OCI-LY7 (cell line): ENCODE measurements around the gene MEGF6. TPM values are rescaled to one million over a fixed set of nuclear protein-coding genes. Genes with fewer than 3 reads are reported as not detected.
"Not testable (repeated sequence)": the region's sequence is repeated elsewhere in the genome, so short reads cannot be mapped to it uniquely, and the experiment has no call there.

ENCODE experiments used
- BruUV-seq: library from RNA; stranded (reverse); fragments of 400-500 nt; replicated peaks from 2 replicates; lab custom pipeline; 2021; lab: Mats Ljungman, UMichigan
- CTCF ChIA-PET: fragments of 300-600 bp; sonication (Branson Sonifier 250); formaldehyde crosslinking; loops from one replicate; lab custom pipeline; 2022; ENCODE audit warnings: antibody characterized with exemption; ENCODE audit not compliant: unreplicated experiment; lab: Charles Lee
- POLR2A ChIA-PET: fragments of 300-600 bp; sonication (Branson Sonifier 250); formaldehyde crosslinking; loops from one replicate; lab custom pipeline; 2022; ENCODE audit warnings: antibody characterized with exemption; lab: Charles Lee
- DNase-seq: peaks from one replicate; pipeline ENCODE4 v3.0.0-alpha.2; 2015; ENCODE audit warnings: low spot score
- H2AFZ ChIP-seq: fragments of 200-600 bp; sonication (generic), shearing (Covaris generic); 2 replicates; pipeline ENCODE4 v1.6.1; 2014; ENCODE audit warnings: mild to moderate bottlenecking, antibody characterized with exemption, low read length, moderate library complexity
- H3K27ac ChIP-seq: fragments of 200-600 bp; sonication (generic); 2 replicates; pipeline ENCODE4 v1.5.1; 2014; ENCODE audit warnings: mixed run types, low read depth, mild to moderate bottlenecking, moderate library complexity, low read length, inconsistent platforms; ENCODE audit not compliant: poor library complexity, severe bottlenecking
- H3K36me3 ChIP-seq: fragments of 200-600 bp; sonication (generic); 2 replicates; pipeline ENCODE4 v1.6.1; 2014; ENCODE audit warnings: mild to moderate bottlenecking, antibody characterized with exemption, low read length, moderate library complexity, mixed read lengths; ENCODE audit not compliant: insufficient read depth
- H3K4me1 ChIP-seq: fragments of 200-600 bp; sonication (generic); 2 replicates; pipeline ENCODE4 v1.5.1; 2014; ENCODE audit warnings: mild to moderate bottlenecking, low read length; ENCODE audit not compliant: insufficient read depth, poor library complexity, severe bottlenecking
- H3K4me2 ChIP-seq: fragments of 200-600 bp; sonication (generic); 2 replicates; pipeline ENCODE4 v1.6.1; 2014; ENCODE audit warnings: mild to moderate bottlenecking, low read length
- H3K4me3 ChIP-seq: fragments of 200-600 bp; sonication (generic); 2 replicates; pipeline ENCODE4 v1.5.1; 2014; ENCODE audit warnings: mild to moderate bottlenecking, low read depth, low read length; ENCODE audit not compliant: poor library complexity, severe bottlenecking
- H3K79me2 ChIP-seq: fragments of 200-600 bp; sonication (generic); 2 replicates; pipeline ENCODE4 v1.6.1; 2016; ENCODE audit warnings: low read depth, mild to moderate bottlenecking, low read length, moderate library complexity, mixed read lengths; ENCODE audit not compliant: insufficient read depth
- H3K9me2 ChIP-seq: fragments of 200-600 bp; sonication (generic); 2 replicates; pipeline ENCODE4 v1.6.1; 2016; ENCODE audit warnings: mild to moderate bottlenecking, low read length, mixed read lengths; ENCODE audit not compliant: insufficient read depth
- H3K9me3 ChIP-seq: fragments of 200-600 bp; sonication (generic); 2 replicates; pipeline ENCODE4 v1.6.1; 2014; ENCODE audit warnings: mild to moderate bottlenecking, mixed run types, low read length, mixed read lengths
- H4K20me1 ChIP-seq: fragments of 200-600 bp; sonication (generic); 2 replicates; pipeline ENCODE4 v1.6.1; 2014; ENCODE audit warnings: mild to moderate bottlenecking, antibody characterized with exemption, low read length, moderate library complexity, mixed read lengths; ENCODE audit not compliant: insufficient read depth
- EZH2phosphoT487 ChIP-seq: fragments of 200-600 bp; sonication (generic); IDR thresholded peaks from 2 replicates; pipeline ENCODE4 v1.6.1; 2018; ENCODE audit warnings: low read depth, borderline replicate concordance, mild to moderate bottlenecking, mixed run types, antibody characterized with exemption, low read length, moderate library complexity, mixed read lengths
- intact Hi-C: fragments of 100-400 bp; cut with micrococcal nuclease; formaldehyde crosslinking; loops from one replicate; pipeline ENCODE4 v1.10.0; 2022; ENCODE audit not compliant: unreplicated experiment
- total RNA-seq, 2 experiments: library from RNA; depleted of rRNA in 1 of 2; stranded (reverse); fragments of >200 nt in 1 of 2; shearing (Covaris generic) in 1 of 2; gene quantifications; 2 replicates each; pipeline ENCODE4 v1.2.3, GENCODE V29; 2014 to 2022
- TF ChIP-seq, protein P1 (sequence below): fragments of 200-600 bp; sonication (generic); conservative IDR thresholded peaks from 2 replicates; pipeline ENCODE4 v1.5.1; 2014; ENCODE audit warnings: mild to moderate bottlenecking, antibody characterized with exemption, low read length, moderate library complexity, mixed read lengths

The MEGF6 gene
- total RNA-seq, 2 experiments from 2014 or later, result 0.15 to 0.32 TPM

- no peak for DNase-seq
- no peak for TF ChIP-seq EZH2phosphoT487
- TF ChIP-seq, protein P1, sequence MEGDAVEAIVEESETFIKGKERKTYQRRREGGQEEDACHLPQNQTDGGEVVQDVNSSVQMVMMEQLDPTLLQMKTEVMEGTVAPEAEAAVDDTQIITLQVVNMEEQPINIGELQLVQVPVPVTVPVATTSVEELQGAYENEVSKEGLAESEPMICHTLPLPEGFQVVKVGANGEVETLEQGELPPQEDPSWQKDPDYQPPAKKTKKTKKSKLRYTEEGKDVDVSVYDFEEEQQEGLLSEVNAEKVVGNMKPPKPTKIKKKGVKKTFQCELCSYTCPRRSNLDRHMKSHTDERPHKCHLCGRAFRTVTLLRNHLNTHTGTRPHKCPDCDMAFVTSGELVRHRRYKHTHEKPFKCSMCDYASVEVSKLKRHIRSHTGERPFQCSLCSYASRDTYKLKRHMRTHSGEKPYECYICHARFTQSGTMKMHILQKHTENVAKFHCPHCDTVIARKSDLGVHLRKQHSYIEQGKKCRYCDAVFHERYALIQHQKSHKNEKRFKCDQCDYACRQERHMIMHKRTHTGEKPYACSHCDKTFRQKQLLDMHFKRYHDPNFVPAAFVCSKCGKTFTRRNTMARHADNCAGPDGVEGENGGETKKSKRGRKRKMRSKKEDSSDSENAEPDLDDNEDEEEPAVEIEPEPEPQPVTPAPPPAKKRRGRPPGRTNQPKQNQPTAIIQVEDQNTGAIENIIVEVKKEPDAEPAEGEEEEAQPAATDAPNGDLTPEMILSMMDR, result no peak
- POLR2A ChIA-PET, result no interaction called here
- H3K9me2 ChIP-seq, result no peaks in the 10 kb centered on the region
- H3K79me2 ChIP-seq, result no peaks in the 10 kb centered on the region
- H3K4me2 ChIP-seq, result no peak overlapping the region
- no peak overlapping the region for H3K27ac ChIP-seq
- intact Hi-C loops, result no loop called here
- H3K4me1 ChIP-seq, result no peaks in the 10 kb centered on the region
- H3K36me3 ChIP-seq, result no peaks in the 10 kb centered on the region
- no peaks in the 10 kb centered on the region for H4K20me1 ChIP-seq
- 0 out of 2 replicates have a peak, but pooled peaks cover 2% of the 10 kb centered on the region for H3K9me3 ChIP-seq
- H3K4me3 ChIP-seq, result no peak overlapping the region
- CTCF ChIA-PET, result no interaction called here
- BruUV-seq, result no TSS peak
- no peak overlapping the region for H2AFZ ChIP-seq
These were observed 26.4 kb downstream of the MEGF6 start for GRCh38 chr1:3584915-3585314.

DNA sequence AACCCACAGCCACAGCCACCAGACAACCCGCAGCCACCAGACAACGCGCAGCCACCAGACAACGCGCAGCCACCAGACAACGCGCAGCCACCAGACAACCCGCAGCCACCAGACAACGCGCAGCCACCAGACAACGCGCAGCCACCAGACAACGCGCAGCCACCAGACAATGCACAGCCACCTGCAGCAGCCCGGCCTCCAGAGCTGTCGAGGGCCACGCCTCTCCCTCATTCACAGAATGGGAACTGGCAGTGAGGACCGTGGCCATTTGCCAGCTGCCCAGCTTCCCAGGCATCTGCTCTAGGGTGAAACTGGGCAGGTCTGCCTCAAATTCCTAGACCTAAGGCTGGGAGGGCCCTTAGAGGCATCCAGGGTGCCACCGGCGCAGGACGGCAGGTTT lies 27.6 kb downstream of the MEGF6 start:
- BruUV-seq, H3K79me2 ChIP-seq, H4K20me1 ChIP-seq, POLR2A ChIA-PET, H3K4me3 ChIP-seq, H3K27ac ChIP-seq, CTCF ChIA-PET, H3K4me2 ChIP-seq, H3K9me2 ChIP-seq, intact Hi-C loops, H3K36me3 ChIP-seq, H2AFZ ChIP-seq, H3K9me3 ChIP-seq, DNase-seq, H3K4me1 ChIP-seq: not testable (repeated sequence)

DNA sequence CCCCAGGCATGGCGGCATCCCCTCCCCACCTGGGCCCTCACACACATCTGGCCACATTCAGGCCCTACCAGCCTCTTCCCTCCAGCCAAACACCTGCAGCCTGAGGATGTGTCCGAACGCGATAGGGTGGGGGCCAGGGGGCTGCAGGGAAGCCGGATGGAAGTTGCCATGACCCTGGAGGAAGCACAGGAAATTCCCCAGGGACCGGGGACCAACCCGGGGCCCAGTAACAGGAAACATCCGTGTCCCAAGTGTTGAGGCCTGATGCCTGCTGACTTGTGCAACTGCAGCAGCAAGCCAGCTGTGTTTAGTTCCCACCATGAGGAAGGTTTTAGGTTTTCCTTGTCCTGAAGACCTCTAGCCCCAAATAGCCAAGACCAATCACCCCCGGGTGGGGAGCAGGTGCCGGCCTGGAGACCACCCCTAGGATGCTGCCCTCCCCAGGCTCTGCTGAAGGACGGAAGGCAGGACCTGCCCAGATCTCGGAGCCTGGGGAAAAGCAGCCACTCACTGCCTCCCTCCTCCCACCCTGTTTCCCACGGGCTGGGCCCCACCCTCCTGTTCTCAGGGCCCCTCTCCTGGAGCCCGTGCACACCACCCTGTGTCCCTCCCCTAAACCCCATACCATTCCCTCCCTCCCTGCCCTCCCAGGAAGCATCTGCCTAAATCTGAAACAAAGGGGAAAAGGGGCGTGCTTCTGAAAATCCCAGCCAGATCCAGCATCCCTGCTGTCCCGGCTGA lies 29.8 kb downstream of the MEGF6 start:
- no peak for TF ChIP-seq EZH2phosphoT487
- TF ChIP-seq, protein P1, result no peak
- Histone ChIP-seq H3K4me2 (no peak overlapping the region), H3K9me3 (0 out of 2 replicates have a peak, but pooled peaks cover 2% of the 10 kb centered on the region), H4K20me1 (no peaks in the 10 kb centered on the region), H3K4me3 (no peak overlapping the region), H3K79me2 (no peaks in the 10 kb centered on the region), H3K27ac (no peak overlapping the region), H3K4me1 (no peaks in the 10 kb centered on the region), H3K36me3 (no peaks in the 10 kb centered on the region), H2AFZ (no peak overlapping the region), H3K9me2 (no peaks in the 10 kb centered on the region)
- CTCF ChIA-PET, result no interaction called here
- no TSS peak for BruUV-seq
- no peak for DNase-seq
- intact Hi-C loops, result no loop called here
- POLR2A ChIA-PET, result no interaction called here
